Right lobe of liver (tissue), 4 donors: Measurements from ENCODE around the gene FILIP1.

Source experiments
- POLR2A ChIP-seq: fragments of 450-650 bp; IDR thresholded peaks from one replicate; pipeline ENCODE4 v1.6.1; 2017; ENCODE audit warnings: antibody characterized with exemption, mild to moderate bottlenecking
- TF ChIP-seq, protein P1 (sequence below), 4 donors: fragments of 200-600 bp in 3 of 4; fragments of 450-650 bp in 1 of 4; IDR thresholded peaks; one replicate each; pipeline versions ENCODE4 v1.5.1 to v1.8.0; 2016 to 2022; ENCODE audit warnings: antibody characterized with exemption in 4 of 4, mild to moderate bottlenecking in 2 of 4
- donor health status: DM: no; HTN: no; CAD: no.
- donor health status: DM: no; HTN: no; CAD: no.
- donor health status: DM: no; HTN: yes; CAD: no.

GRCh38 chr6:75307364-75308004, 186.1 kb downstream of the FILIP1 start:
- TF ChIP-seq, protein P1, sequence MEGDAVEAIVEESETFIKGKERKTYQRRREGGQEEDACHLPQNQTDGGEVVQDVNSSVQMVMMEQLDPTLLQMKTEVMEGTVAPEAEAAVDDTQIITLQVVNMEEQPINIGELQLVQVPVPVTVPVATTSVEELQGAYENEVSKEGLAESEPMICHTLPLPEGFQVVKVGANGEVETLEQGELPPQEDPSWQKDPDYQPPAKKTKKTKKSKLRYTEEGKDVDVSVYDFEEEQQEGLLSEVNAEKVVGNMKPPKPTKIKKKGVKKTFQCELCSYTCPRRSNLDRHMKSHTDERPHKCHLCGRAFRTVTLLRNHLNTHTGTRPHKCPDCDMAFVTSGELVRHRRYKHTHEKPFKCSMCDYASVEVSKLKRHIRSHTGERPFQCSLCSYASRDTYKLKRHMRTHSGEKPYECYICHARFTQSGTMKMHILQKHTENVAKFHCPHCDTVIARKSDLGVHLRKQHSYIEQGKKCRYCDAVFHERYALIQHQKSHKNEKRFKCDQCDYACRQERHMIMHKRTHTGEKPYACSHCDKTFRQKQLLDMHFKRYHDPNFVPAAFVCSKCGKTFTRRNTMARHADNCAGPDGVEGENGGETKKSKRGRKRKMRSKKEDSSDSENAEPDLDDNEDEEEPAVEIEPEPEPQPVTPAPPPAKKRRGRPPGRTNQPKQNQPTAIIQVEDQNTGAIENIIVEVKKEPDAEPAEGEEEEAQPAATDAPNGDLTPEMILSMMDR (IDR thresholded peaks at IDR 0.05), result no peak
- TF ChIP-seq POLR2A, result no peak
